Heart left ventricle (tissue), 16 donors: ENCODE data around the gene MEF2B. TPM values are rescaled to one million over a fixed set of nuclear protein-coding genes. Genes with fewer than 3 reads are reported as not detected.

Experiments
- ATAC-seq, 4 donors: fragments of 200-7000 bp; cut with Tn5 transposase; one replicate each; pipeline ENCODE4 v1.9.1; 2020 to 2022; ENCODE audit warnings: moderate library complexity in 4 of 4, mild to moderate bottlenecking in 3 of 4, moderate number of reproducible peaks in 1 of 4
- DNase-seq, 5 donors: peaks; one replicate each; pipeline ENCODE4 v3.0.0-alpha.2; 2020
- H3K27ac ChIP-seq, 12 donors: fragments of 200-600 bp; sonication (generic) in 4 of 12; one replicate each; pipeline versions ENCODE4 v1.5.0 to v1.8.0; 2016 to 2022; ENCODE audit warnings: mild to moderate bottlenecking in 2 of 12
- H3K27me3 ChIP-seq, 9 donors: fragments of 200-600 bp; sonication (generic) in 2 of 9; one replicate each; pipeline versions ENCODE4 v1.5.1 to v1.8.0; 2016 to 2022; ENCODE audit warnings: mild to moderate bottlenecking in 3 of 9
- H3K36me3 ChIP-seq, 9 donors: fragments of 200-600 bp; sonication (generic) in 2 of 9; one replicate each; pipeline versions ENCODE4 v1.5.0 to v1.8.0; 2018 to 2022; ENCODE audit warnings: mild to moderate bottlenecking in 2 of 9
- H3K4me1 ChIP-seq, 12 donors: fragments of 200-600 bp; sonication (generic) in 4 of 12; one replicate each; pipeline versions ENCODE4 v1.5.0 to v1.8.0; 2016 to 2022; ENCODE audit warnings: mild to moderate bottlenecking in 3 of 12
- H3K4me3 ChIP-seq, 12 donors: fragments of 200-600 bp; sonication (generic) in 4 of 12; one replicate each; pipeline versions ENCODE4 v1.5.0 to v1.8.0; 2017 to 2022; ENCODE audit warnings: mild to moderate bottlenecking in 9 of 12, moderate library complexity in 4 of 12
- H3K9me3 ChIP-seq, 12 donors: fragments of 200-600 bp; sonication (generic) in 4 of 12; one replicate each; pipeline versions ENCODE4 v1.5.0 to v1.8.0; 2016 to 2022; ENCODE audit warnings: mild to moderate bottlenecking in 1 of 12
- POLR2A ChIP-seq, 2 donors: fragments of 450-650 bp; IDR thresholded peaks; one replicate each; pipeline ENCODE4 v1.6.1; 2017; ENCODE audit warnings: antibody characterized with exemption in 2 of 2, mild to moderate bottlenecking in 2 of 2, moderate library complexity in 2 of 2
- WGBS, 4 donors: extraction: QIAGEN DNeasy Blood & Tissue Kit in 2 of 4; methylation state at CpG; one replicate each; pipeline versions ENCODE4 v1.1.5 to v1.1.7; 2013 to 2018; 5-methylcytosine and 5-hydroxymethylcytosine counted together
- intact Hi-C, 10 donors: fragments of 100-400 bp; cut with DNase I; formaldehyde crosslinking; loops; one replicate each; pipeline versions ENCODE4 v1.11.1 to v1.14.2; 2022
- polyA plus RNA-seq, 2 donors: library from polyadenylated mRNA; stranded (reverse); fragments of 200-250 nt; gene quantifications; one replicate each; pipeline ENCODE4 v1.2.3, GENCODE V29; 2013
- total RNA-seq, 9 donors: library from RNA; depleted of rRNA in 2 of 9; stranded (reverse); fragments of >200 nt in 2 of 9; fragmentation: NEBNext Ultra II Directional in 3 of 9; extraction: Animal tissue kit (Norgen Biotek cat#: 25700) in 3 of 9; gene quantifications; one replicate each; pipeline versions ENCODE4 v1.1.0 to v1.2.4, GENCODE V29; 2016 to 2023
- TF ChIP-seq, protein P1 (sequence below), 12 donors: fragments of 200-600 bp; sonication (generic) in 4 of 12; IDR thresholded peaks; one replicate each; pipeline versions ENCODE4 v1.5.0 to v1.8.0; 2018 to 2022; ENCODE audit warnings: antibody characterized with exemption in 12 of 12, mild to moderate bottlenecking in 5 of 12
- donor health status: ischemic (EF 13 %, LVEDD 7.1; RV severe dilation, severe dysfunction).
- donor health status: healthy with polysubstance abuse.
- donor health status: DM: no; HTN: yes; CAD: no.
- donor health status: DM: no; HTN: no; CAD: no.
- donor health status: ischemic (EF 25% LVEDD 6.9; RV normal size, moderate dysfunction).
- donor health status: ischemic (EF 25% LVEDD 5.7; RV mildly dilated, moderate dysfunction).
- donor health status: healthy.
- donor health status: DM: yes; HTN: yes; CAD: no.
- donor health status: ischemic (EF 35%, LVEDD 5.7; RV mildly dilated, moderate dysfunction).
- donor health status: nonischemic (EF 11% LVEDD 7.7; RV severe dilation, severe dysfunction).
- donor health status: DM: yes; HTN: yes; CAD: no.
- donor health status: PGD.
- donor health status: ischemic (EF 29% LVEDD 5.4; RV normal size, mild dysfunction).
- donor health status: nonischemic (EF 23%, LVEDD 6.1; RV moderate dilation, normal function).

MEF2B gene
- total and polyA plus RNA-seq, 11 donors: 0.23 to 0.92 (median 0.41) TPM; not detected in 1

DNA sequence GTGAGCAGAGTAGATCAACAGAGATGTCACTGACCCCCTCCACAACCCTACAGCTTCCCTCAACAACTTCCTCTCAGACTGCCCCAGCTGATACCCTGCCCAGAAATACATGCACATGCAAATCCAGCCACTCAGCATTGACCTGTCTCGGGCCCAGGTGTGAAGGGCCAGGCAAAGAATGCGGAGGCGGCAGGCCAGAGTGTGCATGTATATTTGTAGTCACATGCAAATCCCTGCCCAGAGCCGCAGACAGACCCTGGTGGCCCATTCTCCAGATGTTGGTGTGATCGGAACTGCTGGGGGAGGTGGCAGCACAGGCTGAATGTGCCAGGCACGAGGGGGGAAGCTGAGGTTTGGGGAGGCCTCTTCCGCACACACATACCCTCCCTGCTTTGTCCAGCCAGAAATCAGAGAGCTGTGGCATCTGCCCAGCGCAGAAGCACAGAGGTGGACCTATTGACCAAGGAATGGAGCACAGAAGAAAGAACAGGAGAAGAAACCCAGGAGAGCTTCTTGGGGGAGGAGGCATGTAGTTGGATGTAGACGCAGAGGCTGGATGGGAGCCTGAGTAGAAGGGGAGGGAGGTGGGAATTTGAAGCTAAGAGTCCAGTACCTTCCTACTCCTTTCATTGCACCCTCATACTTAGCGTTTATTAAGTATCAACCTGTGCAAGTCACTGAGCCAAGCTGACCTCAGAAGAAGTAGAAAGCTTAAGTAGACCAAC, 14.4 kb downstream of the MEF2B start:
- no peaks in the 10 kb centered on the region for H3K27me3 ChIP-seq
- no peaks in the 10 kb centered on the region for H3K4me1 ChIP-seq
- no peaks in the 10 kb centered on the region for H3K9me3 ChIP-seq
- ATAC-seq (no peak), DNase-seq (no peak)
- no peak overlapping the region for H3K27ac ChIP-seq
- WGBS, 4 donors: 91 to 95% (median 92%) methylated on average over 7 to 10 of the region's 10 CpGs
- intact Hi-C loops: no loop called here
- H3K4me3 ChIP-seq: no peak overlapping the region
- peaks cover 0 to 10% (median 0%) of the 10 kb centered on the region in 9 donors for H3K36me3 ChIP-seq
- TF ChIP-seq, protein P1, sequence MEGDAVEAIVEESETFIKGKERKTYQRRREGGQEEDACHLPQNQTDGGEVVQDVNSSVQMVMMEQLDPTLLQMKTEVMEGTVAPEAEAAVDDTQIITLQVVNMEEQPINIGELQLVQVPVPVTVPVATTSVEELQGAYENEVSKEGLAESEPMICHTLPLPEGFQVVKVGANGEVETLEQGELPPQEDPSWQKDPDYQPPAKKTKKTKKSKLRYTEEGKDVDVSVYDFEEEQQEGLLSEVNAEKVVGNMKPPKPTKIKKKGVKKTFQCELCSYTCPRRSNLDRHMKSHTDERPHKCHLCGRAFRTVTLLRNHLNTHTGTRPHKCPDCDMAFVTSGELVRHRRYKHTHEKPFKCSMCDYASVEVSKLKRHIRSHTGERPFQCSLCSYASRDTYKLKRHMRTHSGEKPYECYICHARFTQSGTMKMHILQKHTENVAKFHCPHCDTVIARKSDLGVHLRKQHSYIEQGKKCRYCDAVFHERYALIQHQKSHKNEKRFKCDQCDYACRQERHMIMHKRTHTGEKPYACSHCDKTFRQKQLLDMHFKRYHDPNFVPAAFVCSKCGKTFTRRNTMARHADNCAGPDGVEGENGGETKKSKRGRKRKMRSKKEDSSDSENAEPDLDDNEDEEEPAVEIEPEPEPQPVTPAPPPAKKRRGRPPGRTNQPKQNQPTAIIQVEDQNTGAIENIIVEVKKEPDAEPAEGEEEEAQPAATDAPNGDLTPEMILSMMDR (IDR thresholded peaks at IDR 0.05): no peak
- TF ChIP-seq POLR2A (IDR thresholded peaks at IDR 0.05): no peak

DNA sequence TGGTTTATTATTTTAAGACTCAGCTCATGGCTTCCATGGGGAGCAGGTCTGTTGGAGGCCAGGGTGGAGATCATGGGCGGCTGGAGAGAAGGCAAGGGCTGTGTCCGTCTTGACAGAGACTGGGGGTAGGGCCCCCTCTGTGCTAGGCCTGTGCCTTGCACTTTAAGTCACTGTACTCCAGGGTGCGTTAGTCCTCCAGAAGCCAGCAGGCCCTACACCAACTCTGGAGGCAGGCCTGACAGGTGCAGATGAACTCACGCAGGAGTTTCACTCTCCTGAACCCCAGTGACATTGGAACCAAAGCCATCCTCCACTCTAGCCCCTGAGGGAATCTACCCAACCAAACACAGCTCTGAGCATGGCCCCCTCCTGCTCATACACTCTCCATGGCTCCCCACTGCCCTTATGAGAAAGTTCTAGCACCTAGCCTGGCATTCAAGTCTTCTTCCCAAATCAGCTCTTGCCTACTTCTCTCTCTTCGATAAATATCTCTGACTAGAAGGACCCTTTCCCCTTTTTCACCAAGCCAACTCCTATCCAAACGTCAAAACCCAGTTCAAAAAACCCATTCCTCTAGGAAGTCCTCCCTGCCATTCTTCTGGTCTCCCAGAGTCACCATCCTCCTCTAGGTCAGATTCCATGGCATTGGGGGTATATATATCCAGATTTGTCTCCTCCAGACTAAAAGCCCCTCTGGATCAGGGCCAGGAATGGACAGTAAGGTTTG, 15.1 kb downstream of the MEF2B start:
- no peak overlapping the region for H3K4me3 ChIP-seq
- DNase-seq (no peak), ATAC-seq (no peak)
- H3K4me1 ChIP-seq: no peaks in the 10 kb centered on the region
- no peaks in the 10 kb centered on the region for H3K27me3 ChIP-seq
- H3K27ac ChIP-seq: no peak overlapping the region
- WGBS, 4 donors: 88 to 96% (median 92%) methylated on average over 5 to 6 of the region's 6 CpGs
- H3K36me3 ChIP-seq: peaks cover 0 to 10% (median 0%) of the 10 kb centered on the region in 9 donors
- intact Hi-C loops: no loop called here
- TF ChIP-seq, protein P1 (IDR thresholded peaks at IDR 0.05): no peak
- TF ChIP-seq POLR2A (IDR thresholded peaks at IDR 0.05): no peak
- no peaks in the 10 kb centered on the region for H3K9me3 ChIP-seq

GRCh38 chr19:19152668-19153384, 17.2 kb downstream of the MEF2B start:
- no peaks in the 10 kb centered on the region for H3K9me3 ChIP-seq
- ATAC-seq (peak in 3 of 4 donors; percentile 16 to 33 (median 26)), DNase-seq (peak in 2 of 5 donors; percentile 34 to 50)
- no peaks in the 10 kb centered on the region for H3K4me1 ChIP-seq
- peaks cover 0 to 25% (median 6%) of the 10 kb centered on the region in 9 donors for H3K36me3 ChIP-seq
- 65 to 67% (median 66%) methylated on average over 11 to 13 of the region's 13 CpGs for whole genome bisulfite sequencing, 4 donors
- intact Hi-C loops: no loop called here
- peak overlapping the region in 3 of 12 donors; percentile 34 to 53 (median 37) for H3K27ac ChIP-seq
- no peak overlapping the region for H3K4me3 ChIP-seq
- TF ChIP-seq, protein P1 (IDR thresholded peaks at IDR 0.05): no peak
- TF ChIP-seq POLR2A (IDR thresholded peaks at IDR 0.05): no peak
- no peaks in the 10 kb centered on the region for H3K27me3 ChIP-seq

- H3K4me3 ChIP-seq: no peak overlapping the region
- 78 to 80% (median 79%) methylated on average over 11 of the region's 11 CpGs for WGBS, 4 donors
- ATAC-seq: no peak
- intact Hi-C loops: no loop called here
- no peaks in the 10 kb centered on the region for H3K27me3 ChIP-seq
- peaks cover 0 to 4% (median 0%) of the 10 kb centered on the region in 12 donors for H3K9me3 ChIP-seq
- no peak for DNase-seq
- peaks cover 0 to 30% (median 10%) of the 10 kb centered on the region in 9 donors for H3K36me3 ChIP-seq
- no peak for TF ChIP-seq POLR2A (IDR thresholded peaks at IDR 0.05)
- no peaks in the 10 kb centered on the region for H3K4me1 ChIP-seq
- no peak overlapping the region for H3K27ac ChIP-seq
Measured at GRCh38 chr19:19151418-19151817, 18.6 kb downstream of the MEF2B start.
